ENCODE data around the gene SCFD1.

SCFD1 gene

GRCh38 chr14:30708157-30708556 is 86.0 kb downstream of the SCFD1 start:
- Histone ChIP-seq H3K79me2 (ENCODE audit: insufficient read depth, low read length) (no peaks in the 10 kb centered on the region), H3K9ac (ENCODE audit: low read length) (no peak overlapping the region), H3K9me2 (replicated peaks; ENCODE audit: insufficient read depth, low read length) (no peaks in the 10 kb centered on the region), H4K20me1 (ENCODE audit: low read depth, low read length) (no peaks in the 10 kb centered on the region), H3K4me2 (ENCODE audit: low read depth, low read length, poor library complexity, severe bottlenecking) (no peak overlapping the region), H3K36me3 (ENCODE audit: low read length) (peaks cover 15% of the 10 kb centered on the region; the same call in 1 of the 2 replicates), H3F3A (ENCODE audit: insufficient read depth) (no peaks in the 10 kb centered on the region), H3K9me3 (ENCODE audit: insufficient read depth, low read length) (no peaks in the 10 kb centered on the region), H2AFZ (ENCODE audit: low read depth, low read length, severe bottlenecking) (no peak overlapping the region), H3K27me3 (ENCODE audit: low read length) (no peaks in the 10 kb centered on the region), H3K27ac (ENCODE audit: low read depth, low read length) (no peak overlapping the region), H3K4me3 (ENCODE audit: insufficient read depth, low read length, poor library complexity, severe bottlenecking) (no peak overlapping the region)
- TF ChIP-seq CTCF (IDR thresholded peaks at IDR 0.05; ENCODE audit: insufficient read depth, low read length, poor library complexity, severe bottlenecking): no peak
- no peak for TF ChIP-seq EZH2phosphoT487 (conservative IDR thresholded peaks at IDR 0.05; ENCODE audit: low read length)

GRCh38 chr14:30709201-30709600 is 87.1 kb downstream of the SCFD1 start:
- Histone ChIP-seq H2AFZ (ENCODE audit: low read depth, low read length, severe bottlenecking) (no peak overlapping the region), H3K27ac (ENCODE audit: low read depth, low read length) (no peak overlapping the region), H3K79me2 (ENCODE audit: insufficient read depth, low read length) (no peaks in the 10 kb centered on the region), H3K9me2 (replicated peaks; ENCODE audit: insufficient read depth, low read length) (no peaks in the 10 kb centered on the region), H4K20me1 (ENCODE audit: low read depth, low read length) (no peaks in the 10 kb centered on the region), H3K36me3 (ENCODE audit: low read length) (peaks cover 13% of the 10 kb centered on the region; the same call in 1 of the 2 replicates), H3K9ac (ENCODE audit: low read length) (no peak overlapping the region), H3F3A (ENCODE audit: insufficient read depth) (no peaks in the 10 kb centered on the region), H3K4me3 (ENCODE audit: insufficient read depth, low read length, poor library complexity, severe bottlenecking) (no peak overlapping the region), H3K27me3 (ENCODE audit: low read length) (no peaks in the 10 kb centered on the region), H3K9me3 (ENCODE audit: insufficient read depth, low read length) (no peaks in the 10 kb centered on the region), H3K4me2 (ENCODE audit: low read depth, low read length, poor library complexity, severe bottlenecking) (no peak overlapping the region)
- TF ChIP-seq CTCF (IDR thresholded peaks at IDR 0.05; ENCODE audit: insufficient read depth, low read length, poor library complexity, severe bottlenecking) (no peak), EZH2phosphoT487 (conservative IDR thresholded peaks at IDR 0.05; ENCODE audit: low read length) (no peak)

GRCh38 chr14:30710876-30711275 is 88.8 kb downstream of the SCFD1 start:
- Histone ChIP-seq H3K36me3 (ENCODE audit: low read length) (peaks cover 9% of the 10 kb centered on the region; the same call in 1 of the 2 replicates), H3K9me2 (replicated peaks; ENCODE audit: insufficient read depth, low read length) (no peaks in the 10 kb centered on the region), H3K4me2 (ENCODE audit: low read depth, low read length, poor library complexity, severe bottlenecking) (no peak overlapping the region)

More at GRCh38 chr14:30710876-30711275, 88.8 kb downstream of the SCFD1 start:
- no peak for TF ChIP-seq EZH2phosphoT487 (conservative IDR thresholded peaks at IDR 0.05; ENCODE audit: low read length)
- no peak for TF ChIP-seq CTCF (IDR thresholded peaks at IDR 0.05; ENCODE audit: insufficient read depth, low read length, poor library complexity, severe bottlenecking)
- H3K4me3 ChIP-seq (ENCODE audit: insufficient read depth, low read length, poor library complexity, severe bottlenecking): no peak overlapping the region
- no peaks in the 10 kb centered on the region for H3F3A ChIP-seq (ENCODE audit: insufficient read depth)
- H3K27ac ChIP-seq (ENCODE audit: low read depth, low read length): no peak overlapping the region
- no peaks in the 10 kb centered on the region for H3K9me3 ChIP-seq (ENCODE audit: insufficient read depth, low read length)
- no peaks in the 10 kb centered on the region for H3K27me3 ChIP-seq (ENCODE audit: low read length)
- H3K79me2 ChIP-seq (ENCODE audit: insufficient read depth, low read length): no peaks in the 10 kb centered on the region
- H4K20me1 ChIP-seq (ENCODE audit: low read depth, low read length): no peaks in the 10 kb centered on the region
- H3K9ac ChIP-seq (ENCODE audit: low read length): no peak overlapping the region
- no peak overlapping the region for H2AFZ ChIP-seq (ENCODE audit: low read depth, low read length, severe bottlenecking)
